Testis (tissue), 3 donors: ENCODE measurements around the gene GRIN1. TPM values are rescaled to one million over a fixed set of nuclear protein-coding genes. Genes with fewer than 3 reads are reported as not detected.
"Not testable (repeated sequence)": the region's sequence is repeated elsewhere in the genome, so short reads cannot be mapped to it uniquely, and the experiment has no call there.

Source experiments
- DNase-seq: peaks from one replicate; pipeline ENCODE4 v3.0.0-alpha.2; 2019
- H3K27ac ChIP-seq, 2 donors: fragments of 200-600 bp; sonication (generic); one replicate each; pipeline ENCODE4 v1.5.1; 2019
- H3K27me3 ChIP-seq: fragments of 200-600 bp; sonication (generic); one replicate; pipeline ENCODE4 v1.5.1; 2019
- H3K36me3 ChIP-seq: fragments of 200-600 bp; sonication (generic); one replicate; pipeline ENCODE4 v1.5.1; 2017; ENCODE audit warnings: low read depth; ENCODE audit errors: missing control alignments
- H3K4me1 ChIP-seq: fragments of 200-600 bp; sonication (generic); one replicate; pipeline ENCODE4 v1.5.1; 2019
- H3K4me3 ChIP-seq, 2 donors: fragments of 200-600 bp; sonication (generic); one replicate each; pipeline ENCODE4 v1.5.1; 2017 to 2019
- H3K9me3 ChIP-seq: fragments of 200-600 bp; sonication (generic); one replicate; pipeline ENCODE4 v1.5.1; 2017
- POLR2A ChIP-seq: fragments of 450-650 bp; IDR thresholded peaks from one replicate; pipeline ENCODE4 v1.6.1; 2017; ENCODE audit warnings: antibody characterized with exemption, mild to moderate bottlenecking, moderate library complexity
- WGBS, 2 donors: methylation state at CpG; one replicate each; pipeline ENCODE4 v1.1.5; 2018; 5-methylcytosine and 5-hydroxymethylcytosine counted together
- intact Hi-C: fragments of 100-400 bp; cut with DNase I; formaldehyde crosslinking; loops from one replicate; pipeline ENCODE4 v1.15.1; 2023; ENCODE audit warnings: low total_unique reads
- polyA plus RNA-seq: library from polyadenylated mRNA; stranded (reverse); fragments of 350-450 nt; fragmentation: Illumina TruSeq; extraction: RNeasy Lipid Tissue Mini Kit (QIAGEN cat#74804); gene quantifications from one replicate; pipeline ENCODE4 v1.2.3, GENCODE V29; 2014; ENCODE audit warnings: low read depth, low replicate concordance; ENCODE audit not compliant: insufficient read depth
- total RNA-seq, 2 donors: library from RNA; depleted of rRNA; stranded (reverse); fragments of >200 nt; gene quantifications; one replicate each; pipeline ENCODE4 v1.2.3, GENCODE V29; 2016
- TF ChIP-seq, protein P1 (sequence below), 3 experiments: fragments of 450-650 bp in 2 of 3; fragments of 200-600 bp in 1 of 3; sonication (generic) in 1 of 3; IDR thresholded peaks; one replicate each; pipeline ENCODE4 v1.5.1; 2016 to 2019; ENCODE audit warnings: antibody characterized with exemption in 3 of 3, mild to moderate bottlenecking in 2 of 3, moderate library complexity in 1 of 3

The GRIN1 gene
- total and polyA plus RNA-seq, 3 donors from 2014 or later: 0.79 to 3.8 (median 1.5) TPM

DNA sequence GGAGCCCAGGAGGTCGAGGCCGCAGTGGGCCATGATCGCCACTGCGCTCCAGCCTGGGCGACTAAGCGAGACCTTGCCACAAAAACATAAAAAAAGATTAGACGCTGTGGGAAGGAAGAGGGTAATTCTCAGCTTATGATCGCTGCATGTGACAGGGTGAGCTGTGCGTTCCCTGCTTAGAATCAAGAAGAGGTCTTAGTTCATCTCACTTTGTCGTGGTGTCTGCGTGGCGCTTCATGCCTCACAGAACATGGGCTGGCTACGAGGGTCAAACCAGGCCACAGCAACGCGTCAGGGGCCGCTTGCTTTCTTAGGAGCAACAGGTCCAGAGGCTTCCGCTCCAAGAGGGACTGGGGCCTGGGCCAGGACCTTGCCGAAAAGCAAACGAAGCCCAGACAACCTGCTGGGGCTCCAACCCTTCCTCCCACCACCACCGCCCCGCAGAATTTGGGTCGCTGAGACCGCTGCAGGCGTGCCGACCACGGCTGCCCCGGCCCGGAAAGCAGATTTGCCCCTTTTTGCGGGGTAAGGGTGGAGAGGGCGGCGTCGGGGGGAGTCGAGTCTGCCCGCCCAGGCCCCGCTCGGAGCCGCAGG, 10.0 kb upstream of the GRIN1 start:
- TF ChIP-seq POLR2A: no peak
- TF ChIP-seq, protein P1, sequence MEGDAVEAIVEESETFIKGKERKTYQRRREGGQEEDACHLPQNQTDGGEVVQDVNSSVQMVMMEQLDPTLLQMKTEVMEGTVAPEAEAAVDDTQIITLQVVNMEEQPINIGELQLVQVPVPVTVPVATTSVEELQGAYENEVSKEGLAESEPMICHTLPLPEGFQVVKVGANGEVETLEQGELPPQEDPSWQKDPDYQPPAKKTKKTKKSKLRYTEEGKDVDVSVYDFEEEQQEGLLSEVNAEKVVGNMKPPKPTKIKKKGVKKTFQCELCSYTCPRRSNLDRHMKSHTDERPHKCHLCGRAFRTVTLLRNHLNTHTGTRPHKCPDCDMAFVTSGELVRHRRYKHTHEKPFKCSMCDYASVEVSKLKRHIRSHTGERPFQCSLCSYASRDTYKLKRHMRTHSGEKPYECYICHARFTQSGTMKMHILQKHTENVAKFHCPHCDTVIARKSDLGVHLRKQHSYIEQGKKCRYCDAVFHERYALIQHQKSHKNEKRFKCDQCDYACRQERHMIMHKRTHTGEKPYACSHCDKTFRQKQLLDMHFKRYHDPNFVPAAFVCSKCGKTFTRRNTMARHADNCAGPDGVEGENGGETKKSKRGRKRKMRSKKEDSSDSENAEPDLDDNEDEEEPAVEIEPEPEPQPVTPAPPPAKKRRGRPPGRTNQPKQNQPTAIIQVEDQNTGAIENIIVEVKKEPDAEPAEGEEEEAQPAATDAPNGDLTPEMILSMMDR (IDR thresholded peaks at IDR 0.05): no peak
- H3K4me1 ChIP-seq: peaks cover 19% of the 10 kb centered on the region
- intact Hi-C loops: no loop called here
- H3K36me3 ChIP-seq: no peaks in the 10 kb centered on the region
- peak overlapping the region; percentile 65 to 77 for H3K27ac ChIP-seq
- peak; percentile 51 for DNase-seq
- no peaks in the 10 kb centered on the region for H3K27me3 ChIP-seq
- WGBS, 2 donors: 28 to 29% methylated on average over 19 to 31 of the region's 37 CpGs
- peak overlapping the region; percentile 72 to 84 for H3K4me3 ChIP-seq
- H3K9me3 ChIP-seq: no peaks in the 10 kb centered on the region

DNA sequence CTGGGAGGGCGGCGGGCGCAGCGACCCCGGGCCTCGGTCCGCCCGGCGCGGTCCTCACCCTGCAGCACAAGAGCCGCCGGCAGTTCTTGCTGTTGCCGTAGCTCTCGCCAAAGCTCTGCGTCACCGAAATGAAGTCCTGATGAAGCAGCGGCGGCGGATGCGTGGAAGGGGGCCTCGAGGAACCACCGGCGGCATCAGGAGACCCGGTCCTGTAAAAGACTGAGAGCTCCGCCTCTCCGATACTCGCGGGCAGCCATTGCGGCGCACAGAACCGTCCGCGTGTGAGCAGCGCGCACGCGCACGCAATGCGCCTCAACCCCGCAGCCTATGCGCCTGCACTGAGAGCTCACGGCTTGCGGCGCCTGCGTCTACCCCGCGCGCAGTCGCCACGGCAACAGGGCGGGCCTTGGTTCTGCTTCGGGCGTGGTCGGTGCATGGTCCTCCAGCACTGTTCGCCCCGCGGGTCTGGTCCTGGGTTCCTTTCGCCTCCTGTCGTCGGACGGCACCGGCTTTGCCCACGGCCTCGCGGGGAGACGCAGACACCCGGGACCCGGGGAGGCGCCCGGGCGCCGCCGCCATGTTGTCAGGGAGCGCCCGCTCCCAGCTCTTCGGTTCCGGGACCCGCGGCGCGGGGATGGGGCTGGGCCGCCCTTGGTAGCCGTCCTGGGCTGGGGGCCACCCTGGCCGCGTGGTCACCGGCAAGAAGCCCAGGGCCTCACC, 9.3 kb upstream of the GRIN1 start:
- peak; percentile 93 for DNase-seq
- peak overlapping the region; percentile 65 to 77 for H3K27ac ChIP-seq
- intact Hi-C loops: no loop called here
- H3K27me3 ChIP-seq: no peaks in the 10 kb centered on the region
- no peaks in the 10 kb centered on the region for H3K36me3 ChIP-seq
- WGBS, 2 donors: 0 to 2% methylated on average over 8 to 71 of the region's 86 CpGs
- peaks cover 19% of the 10 kb centered on the region for H3K4me1 ChIP-seq
- H3K4me3 ChIP-seq: peak overlapping the region; percentile 72 to 84
- no peaks in the 10 kb centered on the region for H3K9me3 ChIP-seq
- no peak for TF ChIP-seq POLR2A
- TF ChIP-seq, protein P1 (IDR thresholded peaks at IDR 0.05): no peak

DNA sequence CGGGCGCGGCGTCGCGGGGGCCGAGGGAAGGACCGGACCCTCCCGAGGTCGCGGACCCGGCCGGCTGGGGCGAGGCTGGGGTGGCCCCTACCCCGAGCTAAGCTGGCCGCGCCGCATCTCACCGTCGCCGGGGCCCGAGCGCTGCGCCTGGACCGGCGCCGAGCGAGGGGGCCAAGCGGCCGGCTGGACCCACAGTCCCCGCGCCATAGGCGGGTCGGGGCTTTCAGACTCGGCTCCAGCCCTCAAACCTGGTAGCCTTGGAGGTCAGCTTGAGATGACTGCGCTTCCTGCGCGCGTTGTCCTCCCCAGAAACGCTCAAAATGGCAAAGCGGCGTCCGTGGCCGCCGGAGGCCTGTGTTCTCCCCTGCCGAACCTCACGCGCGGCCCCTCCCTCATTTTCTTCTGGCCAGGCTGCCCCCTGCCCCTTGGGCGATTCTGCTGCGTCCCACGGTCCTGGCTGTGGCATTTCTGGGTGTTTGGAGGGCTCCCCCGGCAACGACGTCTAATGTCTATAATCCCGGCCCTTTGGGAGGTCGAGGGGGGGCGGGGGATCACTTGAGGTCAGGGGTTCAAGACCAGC, 8.7 kb upstream of the GRIN1 start:
- Histone ChIP-seq H3K9me3 (no peaks in the 10 kb centered on the region), H3K27me3 (no peaks in the 10 kb centered on the region), H3K4me1 (peaks cover 19% of the 10 kb centered on the region), H3K36me3 (no peaks in the 10 kb centered on the region), H3K4me3 (peak overlapping the region; percentile 72 to 84), H3K27ac (peak overlapping the region in 1 of 2 donors; percentile 77)
- no peak for DNase-seq
- TF ChIP-seq, protein P1 (IDR thresholded peaks at IDR 0.05): no peak
- TF ChIP-seq POLR2A: no peak
- WGBS, 2 donors: 9 to 12% methylated on average over 17 to 35 of the region's 58 CpGs
- intact Hi-C loops: no loop called here

DNA sequence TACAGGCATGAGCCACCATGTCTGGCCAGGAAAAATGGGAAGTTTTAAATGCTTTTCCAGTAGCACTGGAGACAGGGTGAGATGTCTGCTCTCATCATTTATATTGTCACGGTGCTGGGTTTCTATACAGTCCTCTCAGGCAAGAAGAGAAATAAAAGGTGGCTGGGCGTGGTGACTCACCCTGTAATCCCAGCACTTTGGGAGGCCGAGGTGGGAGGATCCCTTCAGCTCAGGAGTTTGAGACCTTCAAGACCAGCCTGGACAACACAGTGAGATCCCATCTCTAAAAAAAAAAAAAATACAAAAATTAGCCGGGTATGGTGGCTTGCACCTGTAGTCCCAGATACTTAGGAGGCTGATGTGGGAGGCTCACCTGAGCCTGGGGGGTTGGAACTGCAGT, 4.8 kb upstream of the GRIN1 start:
- H3K9me3 ChIP-seq: no peaks in the 10 kb centered on the region
- intact Hi-C loops: no loop called here
- no peaks in the 10 kb centered on the region for H3K27me3 ChIP-seq
- no peak overlapping the region for H3K27ac ChIP-seq
- H3K36me3 ChIP-seq: no peaks in the 10 kb centered on the region
- no peak for DNase-seq
- no peak overlapping the region for H3K4me3 ChIP-seq
- TF ChIP-seq POLR2A: no peak
- TF ChIP-seq, protein P1 (IDR thresholded peaks at IDR 0.05): no peak
- 76 to 82% methylated on average over 4 of the region's 4 CpGs for WGBS, 2 donors
- H3K4me1 ChIP-seq: no peaks in the 10 kb centered on the region

GRCh38 chr9:137135154-137135553, 3.8 kb upstream of the GRIN1 start:
- H3K4me1 ChIP-seq, H3K9me3 ChIP-seq, H3K27ac ChIP-seq, H3K4me3 ChIP-seq, H3K36me3 ChIP-seq, intact Hi-C loops, DNase-seq, H3K27me3 ChIP-seq: not testable (repeated sequence)
- 81 to 83% methylated on average over 9 of the region's 9 CpGs for WGBS, 2 donors
